DND-41 (cell line): ENCODE data around the gene DCPS.
"Not testable (repeated sequence)": the region's sequence is repeated elsewhere in the genome, so short reads cannot be mapped to it uniquely, and the experiment has no call there.

Experiments used
- CTCF ChIP-seq: IDR thresholded peaks from 2 replicates; pipeline ENCODE4 v1.5.1; 2012; ENCODE audit warnings: borderline replicate concordance, low read length, moderate library complexity, mild to moderate bottlenecking; ENCODE audit not compliant: poor library complexity, severe bottlenecking; ENCODE audit errors: extremely low read depth
- EZH2 ChIP-seq: IDR thresholded peaks from 3 replicates; pipeline ENCODE4 v1.6.1; 2012; ENCODE audit warnings: borderline replicate concordance, low read depth, mild to moderate bottlenecking, moderate library complexity, low read length, inconsistent platforms; ENCODE audit not compliant: severe bottlenecking

GRCh38 chr11:126365508-126365907 lies 61.6 kb downstream of the DCPS start:
- not testable (repeated sequence) for TF ChIP-seq CTCF, EZH2
